Breast epithelium (tissue), 4 donors: ENCODE data around the gene DSE. TPM values are rescaled to one million over a fixed set of nuclear protein-coding genes. Genes with fewer than 3 reads are reported as not detected.

ENCODE experiments used
- DNase-seq, 2 donors: peaks; one replicate each; pipeline ENCODE4 v3.0.0-alpha.2; 2019; ENCODE audit warnings: low spot score in 2 of 2
- H3K27ac ChIP-seq, 2 donors: fragments of 200-600 bp; sonication (generic) in 1 of 2; one replicate each; pipeline ENCODE4 v1.5.1; 2016 to 2019; ENCODE audit warnings: mild to moderate bottlenecking in 1 of 2
- H3K27me3 ChIP-seq, 2 donors: fragments of 200-600 bp; sonication (generic) in 1 of 2; one replicate each; pipeline versions ENCODE4 v1.5.1 to v1.6.0; 2017 to 2019; ENCODE audit warnings: control low read depth in 1 of 2, mild to moderate bottlenecking in 1 of 2
- H3K36me3 ChIP-seq: fragments of 200-600 bp; one replicate; pipeline ENCODE4 v1.5.1; 2019
- H3K4me1 ChIP-seq, 2 donors: fragments of 200-600 bp; sonication (generic); one replicate each; pipeline ENCODE4 v1.5.1; 2016 to 2019; ENCODE audit warnings: control low read depth in 1 of 2
- H3K4me3 ChIP-seq, 3 donors: fragments of 200-600 bp; sonication (generic); 1 replicate in 2 of 3; 2 replicates in 1 of 3; pipeline ENCODE4 v1.5.1; 2016 to 2019; ENCODE audit warnings: mild to moderate bottlenecking in 3 of 3, moderate library complexity in 2 of 3
- H3K9me3 ChIP-seq, 2 donors: fragments of 200-600 bp; sonication (generic) in 1 of 2; one replicate each; pipeline ENCODE4 v1.5.1; 2016 to 2019; ENCODE audit warnings: control low read depth in 1 of 2
- CTCF ChIP-seq, 3 donors: fragments of 450-650 bp; IDR thresholded peaks; one replicate each; pipeline ENCODE4 v1.5.1; 2016 to 2017; ENCODE audit warnings: antibody characterized with exemption in 3 of 3, mild to moderate bottlenecking in 3 of 3, moderate library complexity in 3 of 3
- POLR2A ChIP-seq: fragments of 450-650 bp; IDR thresholded peaks from one replicate; pipeline ENCODE4 v1.6.1; 2016; ENCODE audit warnings: antibody characterized with exemption, mild to moderate bottlenecking, moderate library complexity
- POLR2AphosphoS5 ChIP-seq, 3 donors: sonication (generic); formaldehyde crosslinking; IDR thresholded peaks; one replicate each; pipeline ENCODE4 v1.6.1; 2017; ENCODE audit warnings: antibody characterized with exemption in 3 of 3
- intact Hi-C: fragments of 100-400 bp; cut with DNase I; formaldehyde crosslinking; loops from one replicate; pipeline ENCODE4 v1.15.1; 2023; ENCODE audit warnings: low total_unique reads
- total RNA-seq, 3 donors: library from RNA; depleted of rRNA; stranded (reverse); fragments of >200 nt; gene quantifications; one replicate each; pipeline ENCODE4 v1.1.0, GENCODE V29; 2016

DSE gene
- total RNA-seq, 3 donors from 2014 or later: 40.6 to 133 (median 50.9) TPM

GRCh38 chr6:116373940-116374339, 3.2 kb downstream of the DSE start:
- intact Hi-C loops: no loop called here
- no peak overlapping the region for H3K4me3 ChIP-seq
- DNase-seq: no peak
- no peaks in the 10 kb centered on the region for H3K27me3 ChIP-seq
- H3K9me3 ChIP-seq: no peaks in the 10 kb centered on the region
- H3K36me3 ChIP-seq: no peaks in the 10 kb centered on the region
- peaks cover 0 to 4% of the 10 kb centered on the region in 2 donors for H3K4me1 ChIP-seq
- no peak for TF ChIP-seq POLR2A
- no peak for TF ChIP-seq CTCF (IDR thresholded peaks at IDR 0.05)
- TF ChIP-seq POLR2AphosphoS5 (IDR thresholded peaks at IDR 0.05): no peak
- H3K27ac ChIP-seq: no peak overlapping the region

GRCh38 chr6:116374586-116374985, 3.8 kb downstream of the DSE start:
- Histone ChIP-seq H3K9me3 (no peaks in the 10 kb centered on the region), H3K27me3 (no peaks in the 10 kb centered on the region), H3K4me1 (peaks cover 0 to 3% of the 10 kb centered on the region in 2 donors), H3K4me3 (no peak overlapping the region), H3K27ac (no peak overlapping the region), H3K36me3 (no peaks in the 10 kb centered on the region)
- no peak for DNase-seq
- intact Hi-C loops: no loop called here
- TF ChIP-seq POLR2AphosphoS5 (IDR thresholded peaks at IDR 0.05) (no peak), POLR2A (no peak), CTCF (IDR thresholded peaks at IDR 0.05) (no peak)

GRCh38 chr6:116375262-116375661, 4.5 kb downstream of the DSE start:
- Histone ChIP-seq H3K4me3 (no peak overlapping the region), H3K27ac (no peak overlapping the region), H3K9me3 (no peaks in the 10 kb centered on the region), H3K27me3 (no peaks in the 10 kb centered on the region), H3K36me3 (no peaks in the 10 kb centered on the region), H3K4me1 (no peaks in the 10 kb centered on the region)
- no peak for DNase-seq
- intact Hi-C loops: no loop called here
- TF ChIP-seq POLR2AphosphoS5 (IDR thresholded peaks at IDR 0.05) (no peak), CTCF (IDR thresholded peaks at IDR 0.05) (no peak), POLR2A (no peak)

GRCh38 chr6:116376149-116376548, 5.4 kb downstream of the DSE start:
- intact Hi-C loops: no loop called here
- Histone ChIP-seq H3K4me3 (no peak overlapping the region), H3K4me1 (no peaks in the 10 kb centered on the region), H3K9me3 (no peaks in the 10 kb centered on the region), H3K27me3 (no peaks in the 10 kb centered on the region), H3K27ac (no peak overlapping the region), H3K36me3 (no peaks in the 10 kb centered on the region)
- TF ChIP-seq POLR2A (no peak), CTCF (IDR thresholded peaks at IDR 0.05) (no peak), POLR2AphosphoS5 (IDR thresholded peaks at IDR 0.05) (no peak)
- no peak for DNase-seq

GRCh38 chr6:116379764-116380163, 9.0 kb downstream of the DSE start:
- no peaks in the 10 kb centered on the region for H3K27me3 ChIP-seq
- H3K4me1 ChIP-seq: no peaks in the 10 kb centered on the region
- H3K27ac ChIP-seq: no peak overlapping the region
- H3K4me3 ChIP-seq: no peak overlapping the region
- TF ChIP-seq POLR2A: no peak
- no peak for TF ChIP-seq POLR2AphosphoS5 (IDR thresholded peaks at IDR 0.05)
- TF ChIP-seq CTCF (IDR thresholded peaks at IDR 0.05): no peak
- no peaks in the 10 kb centered on the region for H3K36me3 ChIP-seq
- intact Hi-C loops: no loop called here
- no peaks in the 10 kb centered on the region for H3K9me3 ChIP-seq
- no peak for DNase-seq
